Loucy (cell line): ENCODE data around the gene AK3.
A peak's percentile ranks its signal among the peaks of the same experiment; 100 is the strongest.

ENCODE experiments used
- H2AFZ ChIP-seq: fragments of 200-600 bp; sonication (generic); 2 replicates; pipeline ENCODE4 v1.6.0; 2016; ENCODE audit warnings: antibody characterized with exemption, mild to moderate bottlenecking, low read length, moderate library complexity
- H3F3A ChIP-seq: fragments of 200-600 bp; 2 replicates; pipeline ENCODE4 v1.6.0; 2016; ENCODE audit warnings: antibody characterized with exemption, low read depth, mild to moderate bottlenecking
- H3K27me3 ChIP-seq: fragments of 200-600 bp; sonication (generic); 2 replicates; pipeline ENCODE4 v1.6.1; 2014; ENCODE audit warnings: low read length, mild to moderate bottlenecking; ENCODE audit not compliant: insufficient read depth, poor library complexity, severe bottlenecking
- H3K36me3 ChIP-seq: fragments of 200-600 bp; sonication (generic); 2 replicates; pipeline ENCODE4 v1.6.1; 2016; ENCODE audit warnings: low read length; ENCODE audit not compliant: insufficient read depth
- H3K4me1 ChIP-seq: fragments of 200-600 bp; sonication (generic); 2 replicates; pipeline ENCODE4 v1.5.1; 2014; ENCODE audit warnings: low read length, mild to moderate bottlenecking; ENCODE audit not compliant: insufficient read depth, poor library complexity, severe bottlenecking
- H3K4me2 ChIP-seq: fragments of 200-600 bp; sonication (generic); 2 replicates; pipeline ENCODE4 v1.6.0; 2014; ENCODE audit warnings: antibody characterized with exemption, low read length, low read depth, mild to moderate bottlenecking; ENCODE audit not compliant: poor library complexity, severe bottlenecking
- H3K4me3 ChIP-seq: fragments of 200-600 bp; sonication (generic); 2 replicates; pipeline ENCODE4 v1.5.1; 2014; ENCODE audit warnings: low read length, mild to moderate bottlenecking, mixed read lengths; ENCODE audit not compliant: poor library complexity, severe bottlenecking
- H3K79me2 ChIP-seq: fragments of 200-600 bp; sonication (generic); 2 replicates; pipeline ENCODE4 v1.6.1; 2014; ENCODE audit warnings: low read length; ENCODE audit not compliant: insufficient read depth
- H3K9ac ChIP-seq: fragments of 200-600 bp; sonication (generic); 2 replicates; pipeline ENCODE4 v1.6.0; 2014; ENCODE audit warnings: mild to moderate bottlenecking, low read depth, low read length, moderate library complexity; ENCODE audit not compliant: poor library complexity, severe bottlenecking
- H3K9me2 ChIP-seq: fragments of 200-600 bp; sonication (generic); replicated peaks from 2 replicates; pipeline ENCODE4 v1.6.1; 2016; ENCODE audit warnings: low read depth, low read length, mixed read lengths
- H3K9me3 ChIP-seq: fragments of 200-600 bp; sonication (generic); 2 replicates; pipeline ENCODE4 v1.6.1; 2014; ENCODE audit warnings: mild to moderate bottlenecking, antibody characterized with exemption, low read length, low read depth; ENCODE audit not compliant: insufficient read depth
- H4K20me1 ChIP-seq: fragments of 200-600 bp; sonication (generic); 2 replicates; pipeline ENCODE4 v1.6.0; 2014; ENCODE audit warnings: antibody characterized with exemption, low read length, mild to moderate bottlenecking; ENCODE audit not compliant: insufficient read depth, poor library complexity, severe bottlenecking
- EZH2phosphoT487 ChIP-seq: fragments of 200-600 bp; IDR thresholded peaks from 2 replicates; pipeline ENCODE4 v1.6.1; 2018; ENCODE audit warnings: antibody characterized with exemption, mild to moderate bottlenecking, moderate library complexity, borderline replicate concordance
- TF ChIP-seq, protein P1 (sequence below): fragments of 200-600 bp; sonication (generic); conservative IDR thresholded peaks from 2 replicates; pipeline ENCODE4 v1.5.1; 2014; ENCODE audit warnings: mild to moderate bottlenecking, antibody characterized with exemption, low read length

Gene AK3

DNA sequence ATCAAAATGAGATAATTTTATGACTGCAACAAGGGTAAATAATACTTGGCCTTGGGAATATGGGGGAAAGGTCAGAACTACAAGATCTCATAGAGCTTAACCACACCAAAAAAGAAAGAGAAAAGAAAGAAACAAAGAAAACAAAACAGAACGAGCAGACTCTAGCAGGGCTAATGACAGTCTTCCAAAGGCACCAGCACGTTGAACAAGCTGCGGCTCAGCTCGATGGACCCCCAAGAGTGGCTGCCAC is 689 bp downstream of the AK3 start:
- peak overlapping the region; percentile 92 for H3K9ac ChIP-seq
- H3F3A ChIP-seq, result peaks cover 5% of the 10 kb centered on the region; the same call in 1 of the 2 replicates
- H3K79me2 ChIP-seq, result peaks cover 44% of the 10 kb centered on the region
- TF ChIP-seq, protein P1, sequence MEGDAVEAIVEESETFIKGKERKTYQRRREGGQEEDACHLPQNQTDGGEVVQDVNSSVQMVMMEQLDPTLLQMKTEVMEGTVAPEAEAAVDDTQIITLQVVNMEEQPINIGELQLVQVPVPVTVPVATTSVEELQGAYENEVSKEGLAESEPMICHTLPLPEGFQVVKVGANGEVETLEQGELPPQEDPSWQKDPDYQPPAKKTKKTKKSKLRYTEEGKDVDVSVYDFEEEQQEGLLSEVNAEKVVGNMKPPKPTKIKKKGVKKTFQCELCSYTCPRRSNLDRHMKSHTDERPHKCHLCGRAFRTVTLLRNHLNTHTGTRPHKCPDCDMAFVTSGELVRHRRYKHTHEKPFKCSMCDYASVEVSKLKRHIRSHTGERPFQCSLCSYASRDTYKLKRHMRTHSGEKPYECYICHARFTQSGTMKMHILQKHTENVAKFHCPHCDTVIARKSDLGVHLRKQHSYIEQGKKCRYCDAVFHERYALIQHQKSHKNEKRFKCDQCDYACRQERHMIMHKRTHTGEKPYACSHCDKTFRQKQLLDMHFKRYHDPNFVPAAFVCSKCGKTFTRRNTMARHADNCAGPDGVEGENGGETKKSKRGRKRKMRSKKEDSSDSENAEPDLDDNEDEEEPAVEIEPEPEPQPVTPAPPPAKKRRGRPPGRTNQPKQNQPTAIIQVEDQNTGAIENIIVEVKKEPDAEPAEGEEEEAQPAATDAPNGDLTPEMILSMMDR, result no peak
- TF ChIP-seq EZH2phosphoT487, result no peak
- no peaks in the 10 kb centered on the region for H3K27me3 ChIP-seq
- H3K4me1 ChIP-seq, result peaks cover 30% of the 10 kb centered on the region
- peak overlapping the region; percentile 78 for H3K4me2 ChIP-seq
- no peaks in the 10 kb centered on the region for H3K36me3 ChIP-seq
- no peaks in the 10 kb centered on the region for H3K9me3 ChIP-seq
- peak overlapping the region; percentile 91 for H2AFZ ChIP-seq
- peaks cover 22% of the 10 kb centered on the region for H4K20me1 ChIP-seq
- peak overlapping the region; percentile 90 for H3K4me3 ChIP-seq
- no peaks in the 10 kb centered on the region for H3K9me2 ChIP-seq

DNA sequence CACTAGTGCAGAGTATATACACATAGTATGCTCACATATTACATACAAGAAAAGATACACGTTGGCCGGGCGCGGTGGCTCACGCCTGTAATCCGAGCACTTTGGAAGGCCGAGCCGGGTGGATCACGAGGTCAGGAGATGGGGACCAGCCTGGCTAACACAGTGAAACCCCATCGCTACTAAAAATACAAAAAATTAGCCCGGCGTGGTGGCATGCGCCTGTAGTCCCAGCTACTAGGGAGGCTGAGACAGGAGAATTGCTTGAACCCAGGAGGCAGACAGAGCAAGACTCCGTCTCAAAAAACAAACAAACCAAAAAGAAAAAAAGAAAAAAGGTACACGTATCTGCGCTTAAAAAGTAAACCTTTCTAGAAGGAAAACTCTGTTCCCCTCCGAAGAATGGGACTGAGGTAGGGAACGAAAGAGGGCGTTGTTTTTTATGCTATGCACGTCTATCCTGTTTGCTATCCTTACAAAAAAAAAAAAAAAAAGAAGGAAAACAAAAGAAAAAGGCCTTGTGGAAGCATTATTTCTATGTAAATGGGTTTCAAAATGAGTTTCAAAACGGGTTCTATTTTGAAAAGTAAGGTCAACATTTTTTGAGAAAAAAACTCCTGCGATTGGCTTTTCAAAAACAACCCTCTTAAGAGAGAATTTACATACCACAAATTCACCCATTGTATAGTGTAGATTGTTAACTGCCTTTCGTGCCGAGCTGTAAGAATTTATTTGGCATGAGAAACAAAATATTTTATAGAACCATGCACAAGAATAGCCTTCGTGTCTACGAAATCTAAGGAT is 1.2 kb downstream of the AK3 start:
- H4K20me1 ChIP-seq, result peaks cover 24% of the 10 kb centered on the region
- peaks cover 30% of the 10 kb centered on the region for H3K4me1 ChIP-seq
- H3K9me3 ChIP-seq, result no peaks in the 10 kb centered on the region
- H2AFZ ChIP-seq, result peak overlapping the region; percentile 91
- H3K4me3 ChIP-seq, result peak overlapping the region; percentile 90
- TF ChIP-seq EZH2phosphoT487, result no peak
- TF ChIP-seq, protein P1, result no peak
- peaks cover 45% of the 10 kb centered on the region for H3K79me2 ChIP-seq
- peak overlapping the region; percentile 92 for H3K9ac ChIP-seq
- H3K36me3 ChIP-seq, result no peaks in the 10 kb centered on the region
- no peaks in the 10 kb centered on the region for H3K27me3 ChIP-seq
- H3K9me2 ChIP-seq, result no peaks in the 10 kb centered on the region
- H3K4me2 ChIP-seq, result peak overlapping the region; percentile 78
- H3F3A ChIP-seq, result peaks cover 5% of the 10 kb centered on the region; the same call in 1 of the 2 replicates

DNA sequence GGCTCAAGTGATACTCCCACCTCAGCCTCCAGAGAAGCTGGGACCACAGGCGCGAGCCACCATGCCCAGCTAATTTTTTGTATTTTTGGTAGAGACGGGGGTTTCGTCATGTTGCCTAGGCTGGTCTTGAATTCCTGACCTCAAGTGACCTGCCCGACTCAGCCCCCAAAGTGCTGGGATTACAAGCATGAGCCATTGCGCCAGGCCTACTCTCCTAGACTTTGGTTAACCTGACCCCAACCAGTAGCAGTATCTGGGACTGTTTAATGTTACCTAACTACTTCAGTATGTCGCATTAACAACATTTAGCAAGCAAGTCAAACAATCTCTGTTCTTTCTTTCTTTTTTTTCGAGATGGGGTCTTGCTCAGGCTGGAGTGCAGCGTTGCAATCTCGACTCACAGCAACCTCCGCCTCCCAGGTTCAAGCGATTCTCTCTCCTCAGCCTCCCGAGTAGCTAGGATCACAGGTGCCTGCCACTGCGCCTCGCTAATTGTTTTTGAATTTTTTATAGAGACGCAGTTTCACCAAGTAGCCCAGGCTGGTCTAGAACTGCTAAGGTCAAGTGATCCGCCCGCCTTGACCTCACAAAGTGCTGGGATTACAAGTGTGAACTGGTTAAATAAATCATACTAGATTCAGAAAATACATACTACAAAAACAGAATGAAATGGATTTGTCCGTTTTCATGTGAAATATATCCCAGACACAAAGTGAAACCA is 2.0 kb downstream of the AK3 start:
- Histone ChIP-seq H3K9ac (peak overlapping the region; percentile 92), H3K27me3 (no peaks in the 10 kb centered on the region), H3F3A (peaks cover 5% of the 10 kb centered on the region; the same call in 1 of the 2 replicates), H3K79me2 (peaks cover 52% of the 10 kb centered on the region), H3K4me2 (peak overlapping the region; percentile 78), H3K4me1 (peaks cover 34% of the 10 kb centered on the region), H3K36me3 (no peaks in the 10 kb centered on the region), H4K20me1 (peaks cover 28% of the 10 kb centered on the region), H3K9me3 (no peaks in the 10 kb centered on the region), H3K4me3 (peak overlapping the region; percentile 90), H3K9me2 (no peaks in the 10 kb centered on the region), H2AFZ (no peak overlapping the region)
- TF ChIP-seq, protein P1, result no peak
- no peak for TF ChIP-seq EZH2phosphoT487
